Naive thymus-derived CD4-positive, alpha-beta T cell (primary cell): ENCODE data around the gene HECW1. TPM values are rescaled to one million over a fixed set of nuclear protein-coding genes. Genes with fewer than 3 reads are reported as not detected.

Experiments
- ATAC-seq: fragments of 150-1000 bp; cut with Tn5 transposase; 2 replicates; pipeline ENCODE4 v1.10.0; 2021; ENCODE audit warnings: mild to moderate bottlenecking, moderate library complexity
- CTCF ChIA-PET: fragments of 350-600 bp; sonication (Branson Sonifier 250); formaldehyde crosslinking; loops from one replicate; lab custom pipeline; 2021; ENCODE audit warnings: antibody characterized with exemption; lab: Charles Lee
- POLR2A ChIA-PET: fragments of 350-600 bp; sonication (Branson Sonifier 250); formaldehyde crosslinking; loops from one replicate; lab custom pipeline; 2021; ENCODE audit warnings: antibody characterized with exemption, inconsistent platforms; lab: Charles Lee
- DNase-seq, 9 donors: peaks; one replicate each; pipeline versions ENCODE4 v3.0.0 to v3.0.0-alpha.2; 2020 to 2022; ENCODE audit warnings: mixed read lengths in 1 of 9
- H3K27ac ChIP-seq: one replicate; pipeline ENCODE4 v1.7.0; 2013; ENCODE audit warnings: mild to moderate bottlenecking, low read depth, low read length, moderate library complexity
- H3K27me3 ChIP-seq, 2 donors: one replicate each; pipeline ENCODE4 v1.7.0; 2013; ENCODE audit warnings: low read length in 2 of 2, mild to moderate bottlenecking in 2 of 2, moderate library complexity in 2 of 2; ENCODE audit not compliant: control insufficient read depth in 2 of 2, insufficient read depth in 2 of 2
- H3K36me3 ChIP-seq, 3 experiments: 1 replicate in 2 of 3; 2 replicates in 1 of 3; pipeline ENCODE4 v1.7.0; 2013; ENCODE audit warnings: low read length in 3 of 3, mild to moderate bottlenecking in 3 of 3, moderate library complexity in 1 of 3; ENCODE audit not compliant: insufficient read depth in 3 of 3, control insufficient read depth in 2 of 3
- H3K4me1 ChIP-seq, 2 donors: one replicate each; pipeline ENCODE4 v1.7.0; 2013; ENCODE audit warnings: low read length in 2 of 2, mild to moderate bottlenecking in 2 of 2, moderate library complexity in 1 of 2; ENCODE audit not compliant: control insufficient read depth in 2 of 2, insufficient read depth in 2 of 2
- H3K4me3 ChIP-seq: 2 replicates; pipeline ENCODE4 v1.7.0; 2013; ENCODE audit warnings: mild to moderate bottlenecking, low read length
- H3K9me3 ChIP-seq, 3 experiments: 1 replicate in 2 of 3; 2 replicates in 1 of 3; pipeline ENCODE4 v1.7.0; 2013; ENCODE audit warnings: low read length in 3 of 3; ENCODE audit not compliant: control insufficient read depth in 2 of 3
- H3K27ac Mint-ChIP-seq, 9 donors: one replicate each; pipeline ENCODE4 v1.8.0; 2020 to 2022; ENCODE audit warnings: mixed read lengths in 9 of 9, mild to moderate bottlenecking in 8 of 9, moderate library complexity in 5 of 9, inconsistent platforms in 2 of 9
- H3K27me3 Mint-ChIP-seq, 5 donors: one replicate each; pipeline ENCODE4 v1.8.0; 2021 to 2022; ENCODE audit warnings: mixed read lengths in 5 of 5, mild to moderate bottlenecking in 1 of 5
- H3K36me3 Mint-ChIP-seq, 5 donors: one replicate each; pipeline ENCODE4 v1.8.0; 2020 to 2022; ENCODE audit warnings: mixed read lengths in 5 of 5, mild to moderate bottlenecking in 3 of 5, inconsistent platforms in 1 of 5
- H3K4me1 Mint-ChIP-seq, 7 donors: one replicate each; pipeline ENCODE4 v1.8.0; 2020 to 2022; ENCODE audit warnings: mixed read lengths in 7 of 7, mild to moderate bottlenecking in 3 of 7, inconsistent platforms in 1 of 7
- H3K4me3 Mint-ChIP-seq, 10 donors: one replicate each; pipeline ENCODE4 v1.8.0; 2020 to 2022; ENCODE audit warnings: mild to moderate bottlenecking in 10 of 10, mixed read lengths in 10 of 10, moderate library complexity in 6 of 10, inconsistent platforms in 2 of 10
- H3K9me3 Mint-ChIP-seq, 11 donors: one replicate each; pipeline ENCODE4 v1.8.0; 2020 to 2022; ENCODE audit warnings: mixed read lengths in 11 of 11, mild to moderate bottlenecking in 4 of 11, inconsistent platforms in 1 of 11, moderate library complexity in 1 of 11
- intact Hi-C, 2 donors: fragments of 100-400 bp; cut with micrococcal nuclease; formaldehyde crosslinking; loops; one replicate each; pipeline ENCODE4 v1.15.1; 2023
- polyA plus RNA-seq, 2 donors: library from polyadenylated mRNA; unstranded; fragments of 300-500 nt; fragmentation: Illumina TruSeq; gene quantifications; one replicate each; pipeline ENCODE4 v1.2.3, GENCODE V29; 2021
- total RNA-seq, 6 experiments: library from RNA in 5 of 6; stranded (reverse) in 5 of 6; gene quantifications; 1 replicate in 5 of 6; 2 replicates in 1 of 6; pipeline ENCODE4 v1.2.3 and lab custom pipeline; 2021 to 2026

Gene HECW1
- total and polyA plus RNA-seq, 7 experiments from 2014 or later: not detected

- peaks cover 64 to 66% of the 10 kb centered on the region in 2 donors for H3K4me1 ChIP-seq
- peaks cover 0 to 28% (median 7%) of the 10 kb centered on the region in 5 donors for H3K36me3 Mint-ChIP-seq
- peak overlapping the region; percentile 30 to 98 (median 78) for H3K4me3 Mint-ChIP-seq
- peak overlapping the region; percentile 96 for H3K27ac ChIP-seq
- H3K4me3 ChIP-seq: peak overlapping the region; percentile 35
- ChIA-PET CTCF (interaction anchor here (10.6 kb wide), 1 partner anchor 110 kb away, joined by 440 read pairs; no protein-coding TSS in a partner anchor), POLR2A (interaction anchor here (1.3 kb wide), 1 partner anchor 31 kb away, joined by 5 read pairs; no protein-coding TSS in a partner anchor)
- DNase-seq (no peak), ATAC-seq (no peak)
- no peaks in the 10 kb centered on the region for H3K9me3 Mint-ChIP-seq
- no peaks in the 10 kb centered on the region for H3K27me3 Mint-ChIP-seq
- no peaks in the 10 kb centered on the region for H3K36me3 ChIP-seq
- no peaks in the 10 kb centered on the region for H3K9me3 ChIP-seq
- intact Hi-C loops: loop anchor here in 1 of 2 donors (2.0 kb wide), 1 partner anchor 23 kb away; no protein-coding TSS in a partner anchor
- H3K27ac Mint-ChIP-seq: peak overlapping the region in 8 of 9 donors; percentile 64 to 97 (median 85)
- no peaks in the 10 kb centered on the region for H3K27me3 ChIP-seq
- H3K4me1 Mint-ChIP-seq: peaks cover 49 to 78% (median 71%) of the 10 kb centered on the region in 7 donors
These were observed 477.3 kb downstream of the HECW1 start for GRCh38 chr7:43589728-43590127.

GRCh38 chr7:43590862-43591557 lies 478.6 kb downstream of the HECW1 start:
- Mint-ChIP-seq H3K9me3 (no peaks in the 10 kb centered on the region), H3K4me1 (peaks cover 55 to 91% (median 80%) of the 10 kb centered on the region in 7 donors), H3K4me3 (peak overlapping the region; percentile 62 to 92 (median 78)), H3K27me3 (no peaks in the 10 kb centered on the region), H3K27ac (peak overlapping the region; percentile 15 to 94 (median 85)), H3K36me3 (peaks cover 0 to 26% (median 11%) of the 10 kb centered on the region in 5 donors)
- POLR2A ChIA-PET: interaction anchor here (0.5 to 2.8 kb wide), 7 partner anchors 8 to 109 kb away, joined by 3 to 14 read pairs (median 4); partner anchors contain the start of gene STK17A
- no peaks in the 10 kb centered on the region for H3K9me3 ChIP-seq
- no peaks in the 10 kb centered on the region for H3K27me3 ChIP-seq
- CTCF ChIA-PET: interaction anchor here (2.9 to 3.0 kb wide), 2 partner anchors 8 to 109 kb away, joined by 12 to 23 read pairs; partner anchors contain the start of gene STK17A
- peak in 1 of 9 donors; percentile 27 for DNase-seq
- H3K36me3 ChIP-seq: peaks cover 0 to 3% (median 2%) of the 10 kb centered on the region in 3 experiments
- H3K27ac ChIP-seq: peak overlapping the region; percentile 67
- intact Hi-C loops: loop anchor here (1.0 to 2.0 kb wide), 3 partner anchors 8 to 22 kb away; partner anchors contain the start of gene STK17A (in 1 of the 2)
- H3K4me1 ChIP-seq: peaks cover 77 to 78% of the 10 kb centered on the region in 2 donors
- no peak for ATAC-seq
- peak overlapping the region; percentile 33 for H3K4me3 ChIP-seq

- Histone ChIP-seq H3K4me3 (peak overlapping the region; percentile 33), H3K27me3 (no peaks in the 10 kb centered on the region), H3K36me3 (peaks cover 0 to 9% (median 6%) of the 10 kb centered on the region in 3 experiments), H3K4me1 (peaks cover 78 to 84% of the 10 kb centered on the region in 2 donors), H3K27ac (peak overlapping the region; percentile 67), H3K9me3 (no peaks in the 10 kb centered on the region)
- Mint-ChIP-seq H3K4me1 (peaks cover 55 to 92% (median 83%) of the 10 kb centered on the region in 7 donors), H3K27ac (peak overlapping the region in 8 of 9 donors; percentile 36 to 94 (median 88)), H3K27me3 (no peaks in the 10 kb centered on the region), H3K4me3 (peak overlapping the region; percentile 62 to 92 (median 78)), H3K9me3 (no peaks in the 10 kb centered on the region), H3K36me3 (peaks cover 0 to 24% (median 12%) of the 10 kb centered on the region in 5 donors)
- intact Hi-C loops: loop anchor here (1.0 to 2.0 kb wide), 3 partner anchors 8 to 21 kb away; partner anchors contain the start of gene STK17A (in 1 of the 2)
- no peak for ATAC-seq
- CTCF ChIA-PET: interaction anchor here (2.9 to 3.0 kb wide), 2 partner anchors 9 to 108 kb away, joined by 12 to 23 read pairs; partner anchors contain the start of gene STK17A
- POLR2A ChIA-PET: interaction anchor here (1.1 to 2.8 kb wide), 4 partner anchors 9 to 57 kb away, joined by 3 to 14 read pairs (median 13); partner anchors contain the start of gene STK17A
- DNase-seq: no peak
These were observed 479.2 kb downstream of the HECW1 start for GRCh38 chr7:43591558-43592180.

GRCh38 chr7:43592326-43592725 lies 479.9 kb downstream of the HECW1 start:
- Histone ChIP-seq H3K27ac (peak overlapping the region; percentile 67), H3K4me1 (peaks cover 75 to 82% of the 10 kb centered on the region in 2 donors), H3K9me3 (no peaks in the 10 kb centered on the region), H3K4me3 (peak overlapping the region; percentile 33), H3K27me3 (no peaks in the 10 kb centered on the region), H3K36me3 (peaks cover 0 to 15% (median 11%) of the 10 kb centered on the region in 3 experiments)
- no peaks in the 10 kb centered on the region for H3K9me3 Mint-ChIP-seq
- peaks cover 0 to 26% (median 12%) of the 10 kb centered on the region in 5 donors for H3K36me3 Mint-ChIP-seq
- peak overlapping the region in 9 of 10 donors; percentile 62 to 92 (median 79) for H3K4me3 Mint-ChIP-seq
- DNase-seq (no peak), ATAC-seq (no peak)
- ChIA-PET CTCF (interaction anchor here (2.9 to 3.0 kb wide), 2 partner anchors 10 to 107 kb away, joined by 12 to 23 read pairs; partner anchors contain the start of gene STK17A), POLR2A (interaction anchor here (0.7 to 2.8 kb wide), 5 partner anchors 10 to 56 kb away, joined by 3 to 14 read pairs (median 13); partner anchors contain the start of gene STK17A)
- peaks cover 57 to 93% (median 84%) of the 10 kb centered on the region in 7 donors for H3K4me1 Mint-ChIP-seq
- peak overlapping the region; percentile 20 to 94 (median 80) for H3K27ac Mint-ChIP-seq
- intact Hi-C loops: no loop called here
- no peaks in the 10 kb centered on the region for H3K27me3 Mint-ChIP-seq

GRCh38 chr7:43593010-43593409 lies 480.6 kb downstream of the HECW1 start:
- Mint-ChIP-seq H3K4me3 (peak overlapping the region; percentile 43 to 92 (median 78)), H3K9me3 (no peaks in the 10 kb centered on the region), H3K27me3 (no peaks in the 10 kb centered on the region), H3K4me1 (peaks cover 57 to 92% (median 81%) of the 10 kb centered on the region in 7 donors), H3K27ac (peak overlapping the region in 8 of 9 donors; percentile 64 to 94 (median 91)), H3K36me3 (peaks cover 0 to 26% (median 13%) of the 10 kb centered on the region in 5 donors)
- Histone ChIP-seq H3K27ac (peak overlapping the region; percentile 67), H3K27me3 (no peaks in the 10 kb centered on the region), H3K9me3 (no peaks in the 10 kb centered on the region), H3K4me3 (peak overlapping the region; percentile 5), H3K4me1 (peaks cover 68 to 76% of the 10 kb centered on the region in 2 donors), H3K36me3 (peaks cover 0 to 19% (median 12%) of the 10 kb centered on the region in 3 experiments)
- ATAC-seq (no peak), DNase-seq (no peak)
- intact Hi-C loops: no loop called here
- CTCF ChIA-PET: interaction anchor here (2.9 to 3.0 kb wide), 2 partner anchors 10 to 107 kb away, joined by 12 to 23 read pairs; partner anchors contain the start of gene STK17A
- POLR2A ChIA-PET: interaction anchor here (0.6 to 2.8 kb wide), 5 partner anchors 11 to 1042 kb away, joined by 3 to 14 read pairs (median 10); partner anchors contain the start of gene STK17A
